BLaER1 treated with 17β-estradiol and CSF1 and Interleukin-3, amounts not matched to agents 10 nM and 100 nM (cell line): ENCODE data around the gene MFAP1.
"Not testable (repeated sequence)": the region's sequence is repeated elsewhere in the genome, so short reads cannot be mapped to it uniquely, and the experiment has no call there.

ENCODE experiments used
- H3K27ac ChIP-seq, 11 experiments: shearing (Covaris generic); formaldehyde crosslinking; 2 replicates each; pipeline ENCODE4 v1.8.1; 2022
- H3K27me3 ChIP-seq, 11 experiments: shearing (Covaris generic); formaldehyde crosslinking; 2 replicates each; pipeline ENCODE4 v1.8.1; 2022
- H3K36me3 ChIP-seq, 11 experiments: shearing (Covaris generic); formaldehyde crosslinking; 2 replicates each; pipeline ENCODE4 v1.8.1; 2022
- H3K4me1 ChIP-seq, 10 experiments: shearing (Covaris generic); formaldehyde crosslinking; 2 replicates each; pipeline ENCODE4 v1.8.1; 2022
- H3K4me2 ChIP-seq, 11 experiments: shearing (Covaris generic); formaldehyde crosslinking; 2 replicates each; pipeline ENCODE4 v1.8.1; 2022
- H3K4me3 ChIP-seq, 10 experiments: shearing (Covaris generic); formaldehyde crosslinking; 2 replicates each; pipeline ENCODE4 v1.8.1; 2022
- H3K9ac ChIP-seq, 11 experiments: shearing (Covaris generic); formaldehyde crosslinking; 2 replicates each; pipeline ENCODE4 v1.8.1; 2022
- H3K9me3 ChIP-seq, 11 experiments: shearing (Covaris generic); formaldehyde crosslinking; replicated peaks in 1 of 11; 2 replicates each; pipeline ENCODE4 v1.8.1; 2022
- H4K20me1 ChIP-seq, 11 experiments: shearing (Covaris generic); formaldehyde crosslinking; 2 replicates each; pipeline ENCODE4 v1.8.1; 2022
- Cebpa-rat ChIP-seq, 11 experiments: shearing (Covaris generic); IDR thresholded peaks; 2 replicates each; pipeline ENCODE4 v1.8.1; 2022

Gene MFAP1

DNA sequence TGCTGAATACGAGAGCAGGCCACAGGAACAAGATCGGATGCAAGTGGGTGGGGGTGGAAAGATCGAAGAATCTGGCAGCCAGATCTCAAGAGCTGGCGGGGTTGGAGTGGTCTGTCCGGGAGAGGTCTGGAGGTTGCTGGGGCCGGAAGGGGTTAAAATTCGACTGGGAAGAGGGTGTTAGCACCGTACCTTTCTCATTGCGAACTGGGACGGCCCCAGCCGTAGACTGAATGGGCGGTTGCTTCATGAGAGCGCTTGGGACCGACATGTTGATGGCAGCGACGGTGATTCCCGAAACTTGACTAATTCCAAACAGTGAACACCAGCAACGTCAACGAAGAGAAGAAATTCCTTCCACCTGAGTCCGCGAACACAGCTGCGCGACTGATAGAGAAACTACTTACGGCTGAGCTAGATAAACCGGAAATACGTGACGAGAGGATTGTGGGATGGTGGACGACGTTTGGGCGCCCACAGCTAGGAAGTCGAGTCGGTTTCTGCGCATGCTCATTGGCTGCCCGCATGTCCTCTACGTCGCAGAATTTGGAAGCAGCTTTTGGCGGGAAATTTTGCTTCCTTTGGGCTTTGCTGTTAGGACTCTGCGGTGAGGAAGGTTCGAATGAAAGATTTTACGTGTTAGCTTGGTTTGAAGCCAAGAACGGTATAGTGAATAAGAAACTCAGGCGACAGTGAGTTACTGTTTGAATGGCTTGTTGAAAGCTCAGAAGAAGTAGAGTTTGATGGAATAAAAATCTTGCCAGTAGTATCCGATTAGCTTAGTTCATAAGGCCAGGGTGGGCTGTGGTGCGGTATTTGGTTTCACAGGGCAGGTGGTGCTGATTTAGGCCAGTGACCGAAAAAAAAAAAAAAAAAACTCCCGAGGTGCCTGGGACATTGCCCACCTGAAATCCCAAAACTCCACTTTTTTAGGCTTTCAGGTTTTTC lies at the start of gene MFAP1:
Gene MFAP1 (minus strand): TSS at position 389 of the 945 bp plus-strand sequence. CDS start 121 bp downstream, at position 268.
- peak within 1 kb of the TSS; percentile 87 to 98 (median 95) for H3K9ac ChIP-seq
- peak within 1 kb of the TSS; percentile 74 to 98 (median 92) for H3K4me3 ChIP-seq
- peak within 1 kb of the TSS; percentile 79 to 96 (median 91) for H3K27ac ChIP-seq
- no peaks in the 10 kb centered on the region for H3K27me3 ChIP-seq
- peaks cover 51 to 74% (median 65%) of the 10 kb centered on the region in 10 experiments for H3K4me1 ChIP-seq
- TF ChIP-seq Cebpa-rat (IDR thresholded peaks at IDR 0.05), result no peak
- H3K36me3 ChIP-seq, result peaks cover 7 to 30% (median 20%) of the 10 kb centered on the region in 11 experiments; a peak in 18 of 22 replicates
- peaks cover 0 to 20% (median 11%) of the 10 kb centered on the region in 11 experiments; a peak in 13 of 22 replicates for H4K20me1 ChIP-seq
- peaks cover 0 to 8% (median 0%) of the 10 kb centered on the region in 11 experiments; a peak in 5 of 22 replicates for H3K9me3 ChIP-seq
- peak within 1 kb of the TSS; percentile 80 to 98 (median 92) for H3K4me2 ChIP-seq

DNA sequence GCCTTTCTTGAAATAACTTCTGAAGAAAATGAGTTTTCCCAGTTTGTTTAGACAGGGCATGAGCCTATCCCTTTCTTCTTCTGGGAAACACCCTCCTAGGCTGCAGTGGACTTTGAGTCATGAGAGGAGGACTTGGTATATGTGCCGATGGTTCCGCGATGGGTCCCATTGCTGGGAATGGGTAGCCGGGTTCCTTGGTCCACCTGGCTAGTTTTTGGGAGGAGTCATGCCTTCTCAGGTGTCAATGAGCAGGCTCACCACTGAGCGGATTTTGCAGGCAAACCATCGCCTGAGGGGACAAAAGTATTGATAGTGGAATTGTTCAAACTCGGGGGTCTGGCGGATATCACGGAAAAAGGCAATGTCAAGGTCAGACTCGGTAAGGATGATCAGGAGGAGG lies 49.2 kb upstream of the MFAP1 start:
- TF ChIP-seq Cebpa-rat (IDR thresholded peaks at IDR 0.05), result no peak
- Histone ChIP-seq H3K4me1 (peaks cover 4 to 10% (median 9%) of the 10 kb centered on the region in 10 experiments; a peak in 19 of 20 replicates), H3K9me3 (no peaks in the 10 kb centered on the region), H3K27me3 (no peaks in the 10 kb centered on the region), H3K4me3 (no peak overlapping the region), H3K4me2 (no peak overlapping the region), H3K9ac (no peak overlapping the region), H3K27ac (no peak overlapping the region), H4K20me1 (peaks cover 0 to 6% (median 0%) of the 10 kb centered on the region in 11 experiments; a peak in 3 of 22 replicates), H3K36me3 (peaks cover 0 to 98% (median 67%) of the 10 kb centered on the region in 11 experiments; a peak in 19 of 22 replicates)

GRCh38 chr15:43872416-43873020 lies 48.0 kb upstream of the MFAP1 start:
- Histone ChIP-seq H3K27me3 (no peaks in the 10 kb centered on the region), H3K27ac (no peak overlapping the region), H4K20me1 (peaks cover 0 to 6% (median 0%) of the 10 kb centered on the region in 11 experiments; a peak in 3 of 22 replicates), H3K36me3 (peaks cover 0 to 95% (median 56%) of the 10 kb centered on the region in 11 experiments; a peak in 19 of 22 replicates), H3K9ac (no peak overlapping the region), H3K4me2 (no peak overlapping the region), H3K4me3 (no peak overlapping the region), H3K9me3 (no peaks in the 10 kb centered on the region), H3K4me1 (peaks cover 8 to 22% (median 16%) of the 10 kb centered on the region in 10 experiments; a peak in 19 of 20 replicates)
- no peak for TF ChIP-seq Cebpa-rat (IDR thresholded peaks at IDR 0.05)

DNA sequence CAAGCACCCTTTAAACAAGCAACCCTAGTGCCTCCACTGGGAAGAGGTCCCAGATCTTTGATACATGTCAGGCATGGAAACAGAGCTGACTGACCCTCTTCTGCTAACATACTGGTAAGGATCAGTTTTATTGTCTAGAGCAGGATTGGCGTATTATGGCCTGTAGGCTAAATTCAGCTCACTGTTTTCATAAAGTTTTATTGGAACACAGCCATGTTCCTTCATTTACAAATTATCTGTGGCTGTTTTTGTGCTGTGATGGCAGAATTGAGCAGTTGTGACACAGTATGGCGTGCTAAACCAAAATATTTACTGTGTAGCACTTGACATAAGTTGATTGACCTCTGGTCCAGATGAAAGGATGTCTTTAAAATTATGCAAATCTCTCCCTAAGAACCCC lies 47.3 kb upstream of the MFAP1 start:
- peaks cover 3 to 95% (median 54%) of the 10 kb centered on the region in 11 experiments; a peak in 20 of 22 replicates for H3K36me3 ChIP-seq
- H3K27ac ChIP-seq, result no peak overlapping the region
- H3K9ac ChIP-seq, result no peak overlapping the region
- H4K20me1 ChIP-seq, result peaks cover 0 to 10% (median 0%) of the 10 kb centered on the region in 11 experiments; a peak in 3 of 22 replicates
- H3K4me1 ChIP-seq, result peaks cover 11 to 28% (median 19%) of the 10 kb centered on the region in 10 experiments; a peak in 19 of 20 replicates
- H3K4me2 ChIP-seq, result no peak overlapping the region
- no peak overlapping the region for H3K4me3 ChIP-seq
- no peaks in the 10 kb centered on the region for H3K27me3 ChIP-seq
- no peaks in the 10 kb centered on the region for H3K9me3 ChIP-seq
- no peak for TF ChIP-seq Cebpa-rat (IDR thresholded peaks at IDR 0.05)

- H3K36me3 ChIP-seq, result peaks cover 3 to 95% (median 65%) of the 10 kb centered on the region in 11 experiments; a peak in 20 of 22 replicates
- peaks cover 0 to 19% (median 0%) of the 10 kb centered on the region in 11 experiments; a peak in 2 of 22 replicates for H4K20me1 ChIP-seq
- peaks cover 11 to 28% (median 19%) of the 10 kb centered on the region in 10 experiments; a peak in 19 of 20 replicates for H3K4me1 ChIP-seq
- H3K27me3 ChIP-seq, result no peaks in the 10 kb centered on the region
- TF ChIP-seq Cebpa-rat (IDR thresholded peaks at IDR 0.05), result no peak
- peak overlapping the region in 1 of 11 experiments; percentile 23; a peak in 1 of 22 replicates for H3K9ac ChIP-seq
- no peak overlapping the region for H3K4me3 ChIP-seq
- peak overlapping the region in 1 of 11 experiments; percentile 4; a peak in 1 of 22 replicates for H3K27ac ChIP-seq
- no peaks in the 10 kb centered on the region for H3K9me3 ChIP-seq
- H3K4me2 ChIP-seq, result peak overlapping the region; percentile 31 to 68 (median 51); a peak in 21 of 22 replicates
These were observed 43.9 kb upstream of the MFAP1 start for GRCh38 chr15:43868406-43868805.

GRCh38 chr15:43867096-43867495 lies 42.6 kb upstream of the MFAP1 start:
- Histone ChIP-seq H3K9ac (no peak overlapping the region), H3K27me3 (no peaks in the 10 kb centered on the region), H3K36me3 (peaks cover 3 to 97% (median 69%) of the 10 kb centered on the region in 11 experiments; a peak in 20 of 22 replicates), H4K20me1 (peaks cover 0 to 19% (median 0%) of the 10 kb centered on the region in 11 experiments; a peak in 2 of 22 replicates), H3K9me3 (no peaks in the 10 kb centered on the region), H3K27ac (no peak overlapping the region), H3K4me2 (no peak overlapping the region; a peak in 1 of 22 replicates), H3K4me3 (no peak overlapping the region), H3K4me1 (peaks cover 11 to 28% (median 19%) of the 10 kb centered on the region in 10 experiments; a peak in 19 of 20 replicates)
- TF ChIP-seq Cebpa-rat (IDR thresholded peaks at IDR 0.05), result no peak

DNA sequence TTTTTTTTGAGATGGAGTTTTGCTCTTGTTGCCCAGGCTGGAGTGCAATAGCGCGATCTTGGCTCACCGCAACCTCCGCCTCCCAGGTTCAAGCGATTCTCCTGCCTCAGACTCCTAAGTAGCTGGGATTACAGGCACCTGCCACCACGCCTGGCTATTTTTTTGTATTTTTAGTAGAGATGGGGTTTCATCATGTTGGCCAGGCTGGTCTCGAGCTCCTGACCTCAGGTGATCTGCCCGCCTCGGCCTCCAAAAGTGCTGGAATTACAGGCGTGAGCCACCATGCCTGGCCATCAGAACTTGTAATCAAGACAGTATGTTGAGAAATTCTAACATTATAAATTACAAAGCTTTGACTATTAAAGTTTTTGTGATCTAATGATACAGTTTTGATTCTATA lies 42.1 kb upstream of the MFAP1 start:
- H4K20me1 ChIP-seq, result peaks cover 0 to 17% (median 0%) of the 10 kb centered on the region in 11 experiments; a peak in 2 of 22 replicates
- not testable (repeated sequence) for H3K27me3 ChIP-seq, H3K4me3 ChIP-seq, H3K9me3 ChIP-seq, H3K27ac ChIP-seq, H3K4me2 ChIP-seq, H3K9ac ChIP-seq
- H3K4me1 ChIP-seq, result peaks cover 11 to 28% (median 19%) of the 10 kb centered on the region in 10 experiments; a peak in 19 of 20 replicates
- H3K36me3 ChIP-seq, result peaks cover 3 to 97% (median 69%) of the 10 kb centered on the region in 11 experiments; a peak in 20 of 22 replicates

- Histone ChIP-seq H3K9ac (no peak overlapping the region), H3K9me3 (no peaks in the 10 kb centered on the region), H3K4me1 (no peaks in the 10 kb centered on the region), H3K36me3 (peaks cover 0 to 100% (median 97%) of the 10 kb centered on the region in 11 experiments; a peak in 21 of 22 replicates), H4K20me1 (peaks cover 0 to 9% (median 0%) of the 10 kb centered on the region in 11 experiments; a peak in 4 of 22 replicates), H3K4me2 (no peak overlapping the region), H3K27ac (no peak overlapping the region), H3K27me3 (no peaks in the 10 kb centered on the region), H3K4me3 (no peak overlapping the region)
- no peak for TF ChIP-seq Cebpa-rat (IDR thresholded peaks at IDR 0.05)
These were observed 35.1 kb upstream of the MFAP1 start for GRCh38 chr15:43859546-43859945.
